PFSK-1 (cell line): ENCODE results near the gene NUP58.

Experiments
- FOXP2 ChIP-seq: optimal IDR thresholded peaks from 2 replicates; pipeline ENCODE3; 2011; ENCODE audit warnings: borderline replicate concordance, control low read depth, inconsistent platforms; ENCODE audit not compliant: insufficient read depth; ENCODE audit errors: extremely low read length, extremely low read depth
- POLR2AphosphoS5 ChIP-seq: IDR thresholded peaks from 2 replicates; pipeline ENCODE4 v1.6.1; 2012; ENCODE audit warnings: low read depth, mild to moderate bottlenecking, control low read depth, low read length, moderate library complexity
- SIN3A ChIP-seq: IDR thresholded peaks from 2 replicates; pipeline ENCODE4 v1.6.1; 2012; ENCODE audit warnings: mild to moderate bottlenecking, low read length, moderate library complexity, borderline replicate concordance; ENCODE audit not compliant: insufficient read depth
- TAF1 ChIP-seq: IDR thresholded peaks from 2 replicates; pipeline ENCODE4 v1.6.1; 2012; ENCODE audit warnings: low read length, control low read depth, borderline replicate concordance; ENCODE audit not compliant: insufficient read depth
- TF ChIP-seq, protein P1 (sequence below), 2 experiments: IDR thresholded peaks; 2 replicates each; pipeline versions ENCODE4 v1.6.1 to v1.8.0; 2011 to 2012; ENCODE audit warnings: low read depth in 2 of 2, low read length in 2 of 2, control low read depth in 1 of 2, inconsistent platforms in 1 of 2, mild to moderate bottlenecking in 1 of 2, moderate library complexity in 1 of 2; ENCODE audit not compliant: insufficient read depth in 1 of 2

The NUP58 gene

GRCh38 chr13:25286969-25287961 lies 14.2 kb upstream of the NUP58 start, which contains the start of gene MTMR6:
Gene MTMR6, minus strand, starts transcription at chr13:25287488. Its CDS starts 241 bp downstream, at chr13:25287247.
- TF ChIP-seq SIN3A (no peak), POLR2AphosphoS5 (peak; percentile 42; the same call in 1 of the 2 replicates)

DNA sequence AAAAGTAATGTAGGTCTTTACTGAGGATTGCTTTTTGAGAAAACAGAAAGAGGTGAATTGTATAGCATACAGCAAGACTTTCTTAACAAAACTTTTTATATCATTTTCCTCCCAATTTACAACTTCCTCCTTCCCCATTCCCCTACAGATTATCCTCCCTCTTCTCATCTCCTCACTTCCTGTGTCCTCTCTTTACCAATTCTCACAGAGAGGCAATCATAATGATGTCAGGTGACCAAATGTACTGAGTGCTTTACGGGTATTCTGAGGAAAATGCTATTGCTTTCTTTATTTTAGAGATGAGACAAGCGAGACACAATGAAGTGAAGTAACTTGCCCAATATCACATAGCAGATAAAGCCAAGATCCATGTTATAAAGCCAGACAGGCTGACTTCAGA lies 12.5 kb upstream of the NUP58 start:
- TF ChIP-seq, protein P1, sequence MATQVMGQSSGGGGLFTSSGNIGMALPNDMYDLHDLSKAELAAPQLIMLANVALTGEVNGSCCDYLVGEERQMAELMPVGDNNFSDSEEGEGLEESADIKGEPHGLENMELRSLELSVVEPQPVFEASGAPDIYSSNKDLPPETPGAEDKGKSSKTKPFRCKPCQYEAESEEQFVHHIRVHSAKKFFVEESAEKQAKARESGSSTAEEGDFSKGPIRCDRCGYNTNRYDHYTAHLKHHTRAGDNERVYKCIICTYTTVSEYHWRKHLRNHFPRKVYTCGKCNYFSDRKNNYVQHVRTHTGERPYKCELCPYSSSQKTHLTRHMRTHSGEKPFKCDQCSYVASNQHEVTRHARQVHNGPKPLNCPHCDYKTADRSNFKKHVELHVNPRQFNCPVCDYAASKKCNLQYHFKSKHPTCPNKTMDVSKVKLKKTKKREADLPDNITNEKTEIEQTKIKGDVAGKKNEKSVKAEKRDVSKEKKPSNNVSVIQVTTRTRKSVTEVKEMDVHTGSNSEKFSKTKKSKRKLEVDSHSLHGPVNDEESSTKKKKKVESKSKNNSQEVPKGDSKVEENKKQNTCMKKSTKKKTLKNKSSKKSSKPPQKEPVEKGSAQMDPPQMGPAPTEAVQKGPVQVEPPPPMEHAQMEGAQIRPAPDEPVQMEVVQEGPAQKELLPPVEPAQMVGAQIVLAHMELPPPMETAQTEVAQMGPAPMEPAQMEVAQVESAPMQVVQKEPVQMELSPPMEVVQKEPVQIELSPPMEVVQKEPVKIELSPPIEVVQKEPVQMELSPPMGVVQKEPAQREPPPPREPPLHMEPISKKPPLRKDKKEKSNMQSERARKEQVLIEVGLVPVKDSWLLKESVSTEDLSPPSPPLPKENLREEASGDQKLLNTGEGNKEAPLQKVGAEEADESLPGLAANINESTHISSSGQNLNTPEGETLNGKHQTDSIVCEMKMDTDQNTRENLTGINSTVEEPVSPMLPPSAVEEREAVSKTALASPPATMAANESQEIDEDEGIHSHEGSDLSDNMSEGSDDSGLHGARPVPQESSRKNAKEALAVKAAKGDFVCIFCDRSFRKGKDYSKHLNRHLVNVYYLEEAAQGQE (IDR thresholded peaks at IDR 0.05; ENCODE audit: insufficient read depth in 1 of 2, low read depth in 2 of 2, low read length in 2 of 2) = no peak
- TF ChIP-seq TAF1 = no peak
- no peak for TF ChIP-seq FOXP2
- no peak for TF ChIP-seq SIN3A
- no peak for TF ChIP-seq POLR2AphosphoS5

DNA sequence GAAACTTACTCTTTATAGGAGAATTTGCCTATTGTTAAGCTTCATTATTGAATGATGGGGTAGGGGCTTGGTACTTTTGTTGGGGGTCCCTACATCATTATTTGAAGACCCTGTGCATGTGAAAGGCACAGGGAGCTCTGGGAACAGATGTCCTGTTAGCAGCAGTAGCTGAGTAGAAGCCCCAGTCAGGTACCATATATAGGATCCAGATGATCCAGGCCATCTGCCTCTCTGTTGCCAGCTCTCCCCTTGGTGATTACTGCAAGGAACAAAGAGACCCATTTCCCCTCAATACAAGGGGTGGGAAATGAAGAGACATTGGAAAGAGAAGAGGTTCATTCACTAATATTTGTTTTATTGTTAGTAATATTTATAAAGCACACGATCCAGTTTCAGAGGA lies 9.7 kb upstream of the NUP58 start:
- no peak for TF ChIP-seq FOXP2
- no peak for TF ChIP-seq POLR2AphosphoS5
- no peak for TF ChIP-seq TAF1
- TF ChIP-seq SIN3A = no peak
- TF ChIP-seq, protein P1 (IDR thresholded peaks at IDR 0.05; ENCODE audit: insufficient read depth in 1 of 2, low read depth in 2 of 2, low read length in 2 of 2) = no peak

GRCh38 chr13:25292301-25292700 lies 9.1 kb upstream of the NUP58 start:
- TF ChIP-seq FOXP2 (no peak), TAF1 (no peak)

DNA sequence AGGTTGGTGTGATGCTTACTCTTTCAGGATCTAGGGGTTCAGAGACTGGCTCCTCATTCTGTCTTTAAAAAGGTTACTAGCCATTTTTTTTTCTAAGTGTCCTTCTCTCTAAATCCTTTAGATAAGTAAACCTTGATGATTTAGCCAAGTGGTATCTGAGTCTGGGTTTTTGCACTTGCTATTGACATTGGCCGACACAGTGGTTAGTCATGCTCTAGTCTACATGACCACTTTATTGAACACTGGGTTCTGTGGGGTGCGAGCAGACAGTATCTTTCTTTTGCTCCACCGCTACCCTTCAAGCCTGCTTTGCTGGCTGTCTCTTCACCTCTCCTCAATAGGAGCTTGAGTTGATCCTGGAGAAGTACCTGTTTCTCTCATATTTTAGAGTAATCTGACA lies 6.2 kb upstream of the NUP58 start:
- TF ChIP-seq SIN3A (no peak), POLR2AphosphoS5 (no peak), TAF1 (no peak), FOXP2 (no peak)
- TF ChIP-seq, protein P1 (IDR thresholded peaks at IDR 0.05; ENCODE audit: insufficient read depth in 1 of 2, low read depth in 2 of 2, low read length in 2 of 2) = no peak

- TF ChIP-seq, protein P1 (IDR thresholded peaks at IDR 0.05; ENCODE audit: insufficient read depth in 1 of 2, low read depth in 2 of 2, low read length in 2 of 2) = no peak
- TF ChIP-seq POLR2AphosphoS5 = no peak
- TF ChIP-seq TAF1 = no peak
- TF ChIP-seq FOXP2 = no peak
- no peak for TF ChIP-seq SIN3A
Measured at GRCh38 chr13:25295701-25296100, 5.7 kb upstream of the NUP58 start.
